Activated CD4-positive, alpha-beta T cell treated with anti-CD3 and anti-CD28 coated beads, Interleukin-2, Interleukin-6, amounts not matched to agents 100 ng/mL and 50 ng/mL, durations not matched to agents 16 hours and 8 hours (primary cell): Measurements from ENCODE around the gene MYH11.
"Not testable (repeated sequence)": the region's sequence is repeated elsewhere in the genome, so short reads cannot be mapped to it uniquely, and the experiment has no call there.

Experiments
- DNase-seq: peaks from one replicate; pipeline ENCODE4 v3.0.0-alpha.2; 2020

MYH11 gene

DNA sequence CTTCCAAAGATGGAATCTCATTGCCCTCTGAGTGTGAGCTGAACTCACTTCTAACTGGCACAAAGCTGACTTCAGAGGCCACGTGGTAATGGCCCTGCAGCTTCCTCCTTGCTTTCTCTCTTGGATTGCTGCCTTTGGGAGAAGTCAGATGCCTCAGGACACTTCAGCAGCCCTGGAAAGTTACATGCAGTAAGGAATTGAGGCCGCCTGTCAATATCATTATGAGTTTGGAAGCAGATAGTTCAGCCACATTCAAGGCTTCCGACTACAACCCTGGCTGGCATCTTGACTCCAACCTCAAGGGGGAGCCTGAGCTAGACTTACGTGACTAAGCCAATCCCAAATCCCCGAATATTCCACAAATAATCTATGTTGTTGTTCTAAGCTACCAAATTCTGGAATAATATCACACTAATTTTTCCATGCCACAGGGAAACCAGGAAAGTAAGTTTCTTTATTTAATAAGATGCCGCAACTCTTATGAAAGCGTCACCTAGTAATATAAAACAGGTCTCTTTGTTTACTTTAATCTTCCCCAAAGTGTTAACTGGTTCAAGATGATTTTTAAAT, 18.0 kb upstream of the MYH11 start:
- peak; percentile 21 for DNase-seq

GRCh38 chr16:15873737-15874136, 16.9 kb upstream of the MYH11 start:
- no peak for DNase-seq

DNA sequence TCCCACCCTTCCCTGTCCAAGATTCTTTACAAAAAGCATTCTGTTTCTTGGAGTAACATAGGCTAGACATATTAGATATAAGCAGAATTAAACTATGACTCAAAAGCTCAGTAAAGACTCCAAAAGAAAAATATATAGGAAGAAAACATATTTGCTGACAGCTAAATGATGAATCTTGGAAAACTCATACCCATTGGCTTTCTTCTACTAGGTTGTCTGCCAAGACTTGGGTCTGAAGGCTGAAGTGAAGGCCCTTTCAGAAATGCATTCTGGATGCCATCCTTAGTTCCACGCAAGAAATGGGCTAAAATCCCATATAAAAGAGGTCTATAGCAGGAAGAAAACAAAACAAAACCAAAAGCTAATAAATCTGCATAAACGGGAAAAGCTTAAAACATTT, 16.5 kb upstream of the MYH11 start:
- no peak for DNase-seq

DNA sequence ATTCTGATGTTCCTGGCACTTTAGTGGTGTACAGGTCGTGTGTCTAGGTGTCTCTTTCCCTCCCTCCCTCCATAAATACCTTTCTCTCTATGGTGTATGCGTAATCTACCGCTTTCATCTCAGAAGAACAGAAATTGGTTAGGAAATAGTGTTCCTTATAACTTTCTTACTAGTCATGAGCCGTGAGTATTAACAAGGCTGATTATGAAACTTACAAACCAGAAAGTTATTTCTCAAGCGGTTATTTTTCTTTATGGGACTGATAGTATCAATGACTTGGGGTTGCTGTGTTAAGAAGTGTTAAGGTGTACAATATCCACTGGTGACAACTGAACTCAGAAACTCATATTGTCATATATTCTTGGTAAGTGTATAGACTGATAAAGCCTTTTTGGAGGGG, 13.2 kb upstream of the MYH11 start:
- no peak for DNase-seq

GRCh38 chr16:15866451-15866850, 9.6 kb upstream of the MYH11 start:
- no peak for DNase-seq

DNA sequence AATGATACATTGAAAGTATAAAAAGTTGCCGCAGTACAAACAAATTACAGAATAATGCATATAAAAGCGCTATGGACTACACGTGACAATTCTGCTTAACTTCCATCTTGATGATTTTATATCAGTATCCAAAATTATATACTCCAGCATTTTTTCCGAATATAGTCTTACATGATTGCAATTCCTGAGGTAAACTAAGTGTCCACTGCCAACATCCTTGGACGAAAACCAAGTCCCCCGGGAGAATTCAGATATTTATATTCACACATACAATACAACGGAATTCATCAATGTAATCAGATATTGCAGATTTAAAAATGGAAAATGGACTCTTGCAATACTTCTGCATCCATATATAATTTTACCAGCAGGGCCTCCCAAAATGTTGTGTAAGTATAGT, 8.9 kb upstream of the MYH11 start:
- no peak for DNase-seq

- DNase-seq = no peak
These were observed 8.1 kb upstream of the MYH11 start for GRCh38 chr16:15864939-15865338.

DNA sequence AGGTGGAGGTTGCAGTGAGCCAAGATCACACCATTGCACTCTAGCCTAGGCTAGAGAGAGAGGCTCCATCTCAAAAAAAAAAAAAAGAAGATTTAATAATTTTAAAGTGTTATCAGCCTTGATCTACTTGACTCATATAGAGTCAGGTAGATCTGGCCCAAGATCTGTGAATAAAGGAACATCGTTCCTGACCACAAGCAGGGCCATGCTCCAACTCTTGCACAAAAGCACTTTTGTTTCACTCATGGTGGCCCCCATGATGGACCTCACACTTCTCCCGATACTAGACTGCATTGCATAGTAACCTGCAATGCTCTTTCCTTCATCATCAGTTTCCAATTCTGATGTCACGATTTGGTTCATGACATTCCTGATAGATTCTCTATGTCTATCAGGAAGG, 5.2 kb upstream of the MYH11 start:
- no peak for DNase-seq

GRCh38 chr16:15858921-15859668, 2.3 kb upstream of the MYH11 start:
- no peak for DNase-seq

DNA sequence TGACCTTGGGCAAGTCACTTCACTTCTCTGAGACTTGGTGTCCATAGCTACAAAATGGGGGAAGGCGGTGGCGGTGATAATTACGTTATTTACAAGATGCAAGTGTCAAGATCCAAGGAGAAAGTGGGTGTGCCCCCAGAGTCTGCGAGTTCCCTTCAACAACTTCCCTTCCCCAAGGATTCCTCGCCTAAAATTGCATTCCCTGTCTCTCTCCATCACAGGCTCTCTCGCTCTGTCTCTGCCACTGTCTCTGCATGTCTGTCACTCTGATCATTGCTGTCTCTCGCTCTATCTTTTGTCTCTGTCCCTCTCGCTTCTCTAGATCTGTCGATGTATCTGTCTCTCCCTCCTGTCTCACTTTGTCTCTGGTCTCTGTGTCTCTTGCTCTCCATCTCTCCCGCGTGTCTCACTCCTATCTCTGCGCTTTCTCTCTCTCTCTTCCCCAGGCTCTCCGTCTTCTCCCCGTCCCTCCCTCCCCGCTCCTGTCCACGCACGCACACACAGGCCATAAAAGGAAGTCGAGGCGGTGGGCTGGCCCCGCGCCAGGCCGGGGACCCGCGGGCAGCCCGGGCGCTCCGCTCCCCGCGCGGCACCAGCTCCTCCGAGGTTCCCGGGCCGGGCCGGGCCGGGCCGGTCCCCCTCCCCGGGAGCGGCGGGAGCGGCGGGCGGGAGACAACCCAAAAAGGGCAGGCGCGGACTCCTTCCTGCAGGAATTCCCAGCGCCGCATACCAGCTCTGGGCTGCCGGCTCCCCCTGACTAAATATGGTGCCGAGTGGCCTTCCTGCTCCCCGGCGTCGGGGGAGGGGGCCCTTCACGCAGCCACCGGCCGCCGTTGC, 1.1 kb upstream of the MYH11 start:
- DNase-seq = no peak

- DNase-seq = no peak
These were observed 646 bp downstream of the MYH11 start for GRCh38 chr16:15856182-15856581.

- DNase-seq = no peak
These were observed 1.2 kb downstream of the MYH11 start for GRCh38 chr16:15855704-15856003.

DNA sequence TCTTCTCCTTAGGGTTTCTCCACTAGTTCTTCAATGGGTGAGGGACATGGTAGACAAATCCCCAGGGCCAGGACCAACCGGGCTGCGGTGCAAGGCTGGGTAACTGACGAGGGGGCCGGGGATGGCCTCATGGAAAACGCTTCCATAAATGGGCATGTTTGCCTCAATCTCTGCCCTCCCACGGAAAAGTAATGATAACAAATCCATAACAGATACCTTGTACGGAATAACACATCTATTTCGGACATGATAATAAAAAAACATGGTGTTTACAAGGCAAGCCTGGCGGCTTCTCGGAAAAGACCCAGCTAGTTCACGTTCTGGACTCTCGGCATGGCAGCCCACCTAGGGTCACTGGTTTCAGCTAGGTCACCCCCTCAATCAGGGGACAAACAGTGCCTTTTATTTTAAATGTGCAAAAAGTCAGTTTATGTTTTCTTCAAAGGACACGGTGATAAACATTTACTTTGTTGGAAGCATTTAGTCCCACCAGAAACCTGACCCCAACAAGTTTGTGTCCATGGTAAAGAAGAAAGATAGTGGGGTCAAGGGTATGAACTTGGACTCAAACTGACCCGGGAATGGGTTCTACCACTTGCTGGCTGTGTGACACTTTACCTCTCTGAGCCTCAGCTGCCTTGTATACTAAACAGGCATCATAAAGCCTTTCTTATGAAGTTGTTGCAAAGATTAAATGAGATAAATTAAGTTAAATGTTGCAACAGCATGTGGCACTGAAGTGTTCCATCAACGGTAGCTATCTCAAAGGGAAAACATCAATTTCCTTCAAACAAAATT, 1.7 kb downstream of the MYH11 start:
- DNase-seq = no peak

DNA sequence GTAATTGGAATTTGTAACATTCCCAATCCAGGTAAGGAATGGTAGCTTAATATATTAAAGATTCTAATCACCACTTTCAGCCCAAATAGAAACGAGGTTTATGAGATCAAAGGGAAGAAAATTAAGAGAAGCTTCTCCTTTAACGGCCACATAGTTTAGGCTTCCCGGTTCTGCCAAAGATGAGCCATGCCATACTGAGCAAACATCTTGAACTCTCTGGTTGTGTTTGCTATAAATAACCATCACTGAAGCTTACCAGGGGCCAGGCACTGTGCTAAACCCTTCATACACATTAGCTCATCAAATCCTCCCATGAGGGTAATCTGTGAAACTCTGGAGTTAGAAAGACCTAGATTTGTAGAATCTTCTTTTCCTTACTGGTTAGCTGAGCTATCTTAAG, 2.8 kb downstream of the MYH11 start:
- DNase-seq = no peak

DNA sequence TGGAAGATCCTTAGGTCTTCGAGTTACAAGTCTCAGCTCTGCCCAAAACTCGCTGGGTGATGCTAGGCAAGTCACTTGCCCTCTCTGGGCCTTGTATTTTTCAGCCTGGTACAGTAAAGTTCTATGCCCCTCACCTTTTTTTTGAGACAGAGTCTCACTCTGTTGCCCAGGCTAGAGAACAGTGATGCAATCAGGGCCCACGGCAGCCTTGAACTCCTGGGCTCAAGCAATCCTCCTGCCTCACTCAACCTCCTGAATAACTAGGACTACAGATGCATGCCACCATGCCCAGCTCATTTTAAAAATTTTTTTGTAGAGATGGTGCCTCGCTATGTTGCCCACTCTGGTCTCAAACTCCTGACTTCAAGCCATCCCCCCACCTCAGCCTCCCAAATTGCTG, 3.8 kb downstream of the MYH11 start:
- no peak for DNase-seq

- DNase-seq = not testable (repeated sequence)
These were observed 6.3 kb downstream of the MYH11 start for GRCh38 chr16:15850555-15850954.

- no peak for DNase-seq
These were observed 7.4 kb downstream of the MYH11 start for GRCh38 chr16:15849209-15849981.

DNA sequence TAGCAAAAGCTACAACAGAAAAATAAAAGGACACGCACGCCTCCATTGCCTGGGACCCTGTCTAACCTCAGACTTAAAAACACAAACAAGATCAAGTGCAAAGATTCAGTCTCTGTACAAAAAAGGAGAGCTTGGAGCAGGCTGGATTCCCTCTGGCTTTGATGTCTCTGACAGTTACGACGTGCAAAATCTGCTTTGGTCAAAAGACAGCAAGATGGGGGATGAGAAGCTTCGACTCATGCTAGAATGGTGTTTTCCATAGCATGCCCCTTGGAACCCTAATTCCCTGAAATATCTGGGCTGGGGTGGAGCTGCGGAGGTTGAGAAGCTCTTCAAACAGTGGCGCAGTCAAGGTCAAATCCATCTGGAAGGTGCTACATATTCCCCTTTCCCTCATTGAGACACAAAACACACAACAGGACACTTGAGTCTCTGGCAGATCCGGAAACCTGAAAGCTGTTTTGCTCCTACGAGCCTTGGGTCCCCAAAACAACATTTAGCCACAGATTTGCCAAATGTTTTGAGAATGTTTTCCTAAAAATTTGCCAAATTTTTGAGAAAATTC, 9.1 kb downstream of the MYH11 start:
- DNase-seq = no peak

GRCh38 chr16:15846510-15846909, 10.3 kb downstream of the MYH11 start:
- no peak for DNase-seq

- DNase-seq = no peak
These were observed 13.1 kb downstream of the MYH11 start for GRCh38 chr16:15843635-15844279.

GRCh38 chr16:15839204-15839603, 17.6 kb downstream of the MYH11 start:
- DNase-seq = not testable (repeated sequence)

GRCh38 chr16:15837761-15838160, 19.1 kb downstream of the MYH11 start:
- no peak for DNase-seq
